Mesodermal cell (in vitro differentiated cells): ENCODE measurements around the gene COL23A1.

Experiments used
- H3K27ac ChIP-seq: 2 replicates; pipeline ENCODE4 v1.7.0; 2013; ENCODE audit warnings: mild to moderate bottlenecking, low read depth, low read length, moderate library complexity; ENCODE audit not compliant: severe bottlenecking
- H3K36me3 ChIP-seq: 2 replicates; pipeline ENCODE4 v1.7.1; 2013; ENCODE audit warnings: mild to moderate bottlenecking, low read length, moderate library complexity; ENCODE audit not compliant: control insufficient read depth, insufficient read depth
- H3K4me1 ChIP-seq: one replicate; pipeline ENCODE4 v1.7.1; 2013; ENCODE audit warnings: mild to moderate bottlenecking, low read length; ENCODE audit not compliant: insufficient read depth, control insufficient read depth, poor library complexity, severe bottlenecking
- H3K4me3 ChIP-seq: 2 replicates; pipeline ENCODE4 v1.7.0; 2013; ENCODE audit warnings: low read length, control low read depth, mild to moderate bottlenecking; ENCODE audit not compliant: insufficient read depth, poor library complexity, severe bottlenecking; ENCODE audit errors: extremely low read depth
- H3K9me3 ChIP-seq: 2 replicates; pipeline ENCODE4 v1.7.1; 2013; ENCODE audit warnings: mild to moderate bottlenecking, low read length, moderate library complexity; ENCODE audit not compliant: control insufficient read depth
- WGBS, 2 experiments: methylation state at CpG; one replicate each; pipeline ENCODE4 v1.1.5; 2013; ENCODE audit warnings: missing lambda C conversion rate in 2 of 2; ENCODE audit not compliant: insufficient coverage in 2 of 2; 5-methylcytosine and 5-hydroxymethylcytosine counted together

The COL23A1 gene

GRCh38 chr5:178389026-178389729 lies 201.0 kb downstream of the COL23A1 start:
- Histone ChIP-seq H3K36me3 (no peaks in the 10 kb centered on the region), H3K4me1 (peaks cover 15% of the 10 kb centered on the region), H3K9me3 (no peaks in the 10 kb centered on the region), H3K4me3 (no peak overlapping the region), H3K27ac (no peak overlapping the region)
- 94% methylated on average over 6 to 7 of the region's 8 CpGs for WGBS, 2 experiments

GRCh38 chr5:178388386-178389025 lies 201.7 kb downstream of the COL23A1 start:
- no peaks in the 10 kb centered on the region for H3K9me3 ChIP-seq
- H3K4me1 ChIP-seq, result peaks cover 15% of the 10 kb centered on the region
- no peaks in the 10 kb centered on the region for H3K36me3 ChIP-seq
- 85 to 89% methylated on average over 5 to 7 of the region's 8 CpGs for WGBS, 2 experiments
- H3K27ac ChIP-seq, result no peak overlapping the region
- H3K4me3 ChIP-seq, result no peak overlapping the region

DNA sequence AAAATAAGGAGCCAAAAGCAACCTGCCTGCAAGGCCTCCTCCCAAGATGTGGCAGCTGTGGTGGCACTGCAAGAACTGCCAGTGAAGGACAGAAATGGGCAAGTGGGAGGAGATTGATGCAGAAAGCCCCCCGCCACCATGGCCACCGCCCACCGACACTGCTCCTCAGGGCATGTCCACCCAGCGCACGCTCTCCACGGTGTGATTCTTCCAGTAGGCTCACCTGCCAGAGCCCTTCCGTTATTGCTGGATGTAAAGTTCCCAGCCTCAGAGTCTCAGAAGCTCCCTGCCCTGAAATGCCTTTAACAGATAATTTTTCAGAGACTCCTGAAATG lies 202.4 kb downstream of the COL23A1 start:
- Histone ChIP-seq H3K36me3 (no peaks in the 10 kb centered on the region), H3K27ac (peak overlapping the region; percentile 23), H3K4me1 (peaks cover 15% of the 10 kb centered on the region), H3K9me3 (no peaks in the 10 kb centered on the region), H3K4me3 (no peak overlapping the region)
- 94% methylated on average over 7 of the region's 7 CpGs for WGBS, 2 experiments

DNA sequence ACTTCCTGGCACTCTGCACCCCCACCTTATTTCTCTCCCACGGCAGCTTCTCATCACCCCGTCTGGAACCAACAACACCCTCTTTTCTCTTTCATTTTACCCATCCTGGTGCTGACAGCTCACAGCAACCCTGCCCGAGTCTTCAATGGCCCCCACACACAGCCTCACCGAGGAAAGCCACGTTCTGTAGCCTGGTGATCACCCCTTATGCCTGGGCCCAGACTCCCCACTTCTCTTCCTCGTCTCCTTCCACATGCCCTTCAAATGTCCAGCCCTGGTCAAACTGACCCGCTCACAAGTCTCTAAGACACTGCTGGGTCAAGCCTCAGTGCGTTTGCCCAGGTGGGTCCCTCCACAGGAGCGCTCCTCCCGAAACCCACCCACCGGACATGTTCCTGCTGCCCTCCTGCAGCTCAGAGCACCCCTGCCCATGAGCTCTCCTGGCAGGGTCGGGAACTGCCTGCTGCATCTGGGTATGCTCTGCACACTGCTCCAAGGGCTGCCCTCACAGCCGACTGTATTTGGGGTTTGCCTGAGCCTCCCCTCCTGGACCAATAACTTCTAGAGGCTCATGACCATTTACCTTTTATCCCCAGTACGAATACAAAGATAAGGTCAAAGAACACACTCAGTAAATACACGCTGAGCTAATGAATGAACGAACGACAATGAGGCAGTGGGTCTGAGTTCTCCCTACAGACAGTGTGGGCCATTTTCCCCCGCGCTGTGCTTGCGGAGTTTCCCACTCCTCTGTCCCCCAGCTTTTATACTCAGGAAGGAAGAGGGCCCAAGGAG lies 202.9 kb downstream of the COL23A1 start:
- Histone ChIP-seq H3K9me3 (no peaks in the 10 kb centered on the region), H3K4me3 (no peak overlapping the region), H3K27ac (no peak overlapping the region), H3K36me3 (no peaks in the 10 kb centered on the region), H3K4me1 (peaks cover 15% of the 10 kb centered on the region)
- WGBS, 2 experiments, result 89 to 90% methylated on average over 17 to 20 of the region's 20 CpGs

DNA sequence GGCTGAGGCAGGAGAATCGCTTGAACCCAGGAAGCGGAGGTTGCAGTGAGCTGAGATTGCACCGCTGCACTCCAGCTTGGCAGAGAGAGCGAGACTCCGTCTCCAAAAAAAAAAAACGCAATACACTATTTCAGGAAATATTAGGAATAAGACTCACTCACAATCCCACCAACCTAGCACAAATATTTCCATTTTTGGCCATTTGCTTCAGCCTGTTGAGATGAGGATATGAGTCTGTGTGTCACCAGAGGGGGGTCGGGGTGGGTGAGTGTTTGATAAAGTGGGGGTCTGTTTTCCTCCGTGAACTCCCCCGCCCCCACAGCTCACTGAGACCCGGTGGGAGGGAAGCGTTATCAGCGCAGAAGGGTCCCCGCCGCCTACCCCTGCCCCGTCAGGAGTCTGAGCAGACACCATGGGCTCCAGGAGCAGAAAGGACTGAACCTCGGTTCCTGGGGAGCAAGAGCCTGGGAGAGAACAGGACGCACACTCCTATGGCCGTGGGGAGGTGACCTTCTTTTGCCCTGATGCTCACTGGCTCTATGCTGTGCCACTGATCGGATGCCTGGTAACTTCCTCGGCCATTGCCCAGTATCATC lies 203.8 kb downstream of the COL23A1 start:
- H3K9me3 ChIP-seq, result no peaks in the 10 kb centered on the region
- H3K27ac ChIP-seq, result no peak overlapping the region
- peaks cover 15% of the 10 kb centered on the region for H3K4me1 ChIP-seq
- WGBS, 2 experiments, result 87 to 94% methylated on average over 15 to 19 of the region's 20 CpGs
- H3K36me3 ChIP-seq, result no peaks in the 10 kb centered on the region
- no peak overlapping the region for H3K4me3 ChIP-seq

DNA sequence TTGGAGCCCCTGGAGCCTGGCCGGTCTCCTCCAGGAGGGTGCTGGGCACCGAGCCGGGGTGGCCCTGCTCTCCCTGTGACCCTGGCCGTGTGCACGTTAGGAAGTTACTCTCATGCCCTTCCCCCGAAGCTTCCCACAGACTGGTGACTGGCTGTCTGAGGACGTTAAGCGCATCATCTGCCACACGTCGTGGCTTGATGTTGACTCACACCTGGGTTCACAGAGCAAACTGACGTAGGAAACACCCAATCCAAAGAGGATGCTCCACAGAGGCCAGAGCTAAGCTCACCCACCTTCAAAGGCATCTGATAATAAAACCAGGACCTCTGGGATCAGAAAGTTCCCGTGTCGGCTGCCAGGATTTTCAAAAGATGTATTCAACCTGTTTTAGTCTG lies 204.7 kb downstream of the COL23A1 start:
- Histone ChIP-seq H3K4me1 (peaks cover 15% of the 10 kb centered on the region), H3K4me3 (no peak overlapping the region)
- 82% methylated on average over 13 of the region's 13 CpGs for WGBS, 2 experiments

DNA sequence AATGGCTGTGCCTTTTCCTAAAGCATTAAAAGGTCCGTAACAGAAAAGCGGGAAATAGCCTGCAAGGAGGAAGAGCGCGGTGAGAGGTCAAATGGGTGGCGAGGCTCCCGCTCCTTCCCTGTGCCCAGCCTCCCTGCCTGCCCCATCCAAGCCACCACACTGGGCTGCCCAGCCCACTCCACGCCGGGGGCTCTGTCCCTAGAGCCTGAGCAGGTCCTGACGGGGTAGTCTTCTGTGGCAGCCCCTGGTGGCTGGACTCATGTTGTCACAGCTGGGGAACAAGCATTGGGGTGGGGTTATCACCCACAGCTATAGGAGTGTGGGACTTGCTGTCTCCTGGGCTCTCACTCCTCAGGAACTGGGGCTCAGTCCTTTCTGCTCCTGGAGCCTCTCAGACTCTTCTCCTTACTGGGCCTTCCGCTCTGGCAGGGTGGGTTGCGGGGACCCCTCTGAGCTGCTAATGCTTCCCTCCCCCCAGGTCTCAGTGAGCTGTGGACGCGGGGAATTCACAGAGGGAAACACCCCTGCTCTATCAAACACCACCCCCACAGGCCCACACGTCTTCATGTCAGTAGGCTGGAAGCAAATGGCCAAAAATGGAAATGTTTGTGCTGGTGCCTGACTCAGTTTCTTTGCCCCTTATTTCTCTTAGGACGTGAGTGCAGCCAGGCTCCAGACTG lies 205.2 kb downstream of the COL23A1 start:
- peaks cover 15% of the 10 kb centered on the region for H3K4me1 ChIP-seq
- H3K36me3 ChIP-seq, result no peaks in the 10 kb centered on the region
- no peaks in the 10 kb centered on the region for H3K9me3 ChIP-seq
- no peak overlapping the region for H3K4me3 ChIP-seq
- no peak overlapping the region for H3K27ac ChIP-seq
- 75 to 90% methylated on average over 7 to 9 of the region's 15 CpGs for WGBS, 2 experiments

More for the DNA sequence above, 204.7 kb downstream of the COL23A1 start:
- Histone ChIP-seq H3K27ac (no peak overlapping the region), H3K36me3 (no peaks in the 10 kb centered on the region), H3K9me3 (no peaks in the 10 kb centered on the region)

- Histone ChIP-seq H3K9me3 (no peaks in the 10 kb centered on the region), H3K36me3 (no peaks in the 10 kb centered on the region), H3K27ac (no peak overlapping the region), H3K4me1 (peaks cover 15% of the 10 kb centered on the region), H3K4me3 (no peak overlapping the region)
- 79 to 80% methylated on average over 38 to 41 of the region's 42 CpGs for WGBS, 2 experiments
Observed at GRCh38 chr5:178383919-178384815, 206.0 kb downstream of the COL23A1 start.

DNA sequence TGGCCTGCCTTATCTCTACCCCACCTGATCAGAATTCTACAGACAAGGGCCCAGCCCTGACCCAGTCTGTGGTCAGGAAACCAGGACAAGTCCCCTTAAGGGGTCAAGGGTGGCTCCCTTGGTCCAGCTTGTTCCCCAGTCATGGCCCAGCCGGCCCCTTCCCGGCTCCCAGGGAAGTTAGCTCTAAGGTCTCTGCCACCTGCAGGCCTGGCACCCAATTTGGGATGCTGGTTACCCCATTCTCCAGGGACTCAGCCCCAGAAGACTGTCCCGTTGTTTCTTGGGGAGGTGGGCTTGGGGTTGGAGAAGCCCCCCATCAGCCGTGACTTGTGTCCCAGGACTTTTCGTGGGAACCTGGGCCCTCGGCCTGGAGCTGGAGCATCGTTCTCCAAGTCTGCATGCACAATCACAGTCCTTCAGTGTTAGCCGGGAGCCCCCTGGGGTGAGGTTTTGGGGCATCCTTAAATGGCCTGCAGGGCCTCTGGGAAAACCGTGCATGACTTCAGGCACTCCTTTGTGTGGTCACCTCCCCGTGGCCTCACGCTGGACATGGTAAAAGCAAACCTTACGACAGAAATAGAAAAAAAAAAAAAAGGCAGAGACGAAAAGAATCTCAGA lies 206.8 kb downstream of the COL23A1 start:
- Histone ChIP-seq H3K4me3 (no peak overlapping the region), H3K9me3 (no peaks in the 10 kb centered on the region), H3K27ac (no peak overlapping the region), H3K36me3 (no peaks in the 10 kb centered on the region), H3K4me1 (peaks cover 15% of the 10 kb centered on the region)
- 86 to 92% methylated on average over 12 to 13 of the region's 13 CpGs for whole genome bisulfite sequencing, 2 experiments
